ENCODE measurements around the gene SLC10A3. TPM values are rescaled to one million over a fixed set of nuclear protein-coding genes. Genes with fewer than 3 reads are reported as not detected.

The SLC10A3 gene
- total and polyA plus RNA-seq, 2 of the 13 experiments (the other 11 are each of a cell fraction or from before 2014, with no cell fraction given) = 10.1 to 11.5 TPM

DNA sequence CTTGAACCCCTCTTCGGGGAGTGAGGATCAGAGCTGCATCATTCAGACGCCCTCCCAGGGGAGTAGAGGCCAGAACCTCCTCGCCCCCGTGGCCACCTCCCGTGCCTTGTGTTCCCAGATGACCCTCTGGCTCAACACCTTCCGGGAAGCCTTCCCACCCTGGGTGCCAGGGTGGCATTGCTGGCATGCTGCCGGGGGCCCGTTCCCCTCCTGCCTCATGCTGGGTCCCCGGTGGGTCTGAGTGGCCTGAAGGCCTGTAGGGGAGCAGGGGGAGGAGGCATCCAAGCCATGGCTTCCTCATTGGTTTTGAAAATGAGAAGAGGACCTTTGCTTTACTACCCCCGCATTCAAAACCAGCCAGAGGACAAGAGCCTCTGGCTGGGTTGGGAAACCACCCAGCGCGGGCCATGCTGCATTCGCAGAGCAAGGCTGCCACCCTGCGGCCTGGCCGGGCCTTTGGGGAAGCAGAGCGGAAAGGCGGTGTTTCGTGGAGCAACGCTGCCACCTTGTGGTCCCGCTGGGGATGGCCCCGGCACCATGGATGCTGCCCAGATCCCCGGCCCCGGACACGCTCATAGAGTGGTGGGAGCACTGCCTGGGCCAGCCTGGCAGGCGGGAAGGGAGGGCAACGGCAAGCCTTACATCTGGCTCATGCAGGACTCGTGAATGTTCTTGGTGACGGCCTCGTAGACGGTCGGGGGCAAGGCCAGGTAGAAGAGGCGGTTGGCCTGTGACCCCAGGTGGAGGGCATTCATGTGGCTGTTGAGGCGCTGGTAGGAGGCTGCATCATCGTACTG, 44.3 kb upstream of the SLC10A3 start:
- Histone ChIP-seq H3K79me2 (ENCODE audit: insufficient read depth, low read length) (peaks cover 4% of the 10 kb centered on the region), H4K20me1 (ENCODE audit: insufficient read depth, low read length) (no peaks in the 10 kb centered on the region), H3K4me3 (replicated peaks in 1 of 3; ENCODE audit: insufficient read depth in 1 of 3, low read depth in 2 of 3, low read length in 3 of 3) (no peak overlapping the region), H3K27ac (ENCODE audit: extremely low read length, insufficient read depth, low read length) (no peak overlapping the region), H3K27me3 (ENCODE audit: control insufficient read depth in 1 of 2, insufficient read depth in 2 of 2, low read length in 2 of 2) (no peaks in the 10 kb centered on the region), H2AFZ (ENCODE audit: low read length) (no peak overlapping the region), H3K9me3 (ENCODE audit: low read length) (no peaks in the 10 kb centered on the region), H3K9ac (ENCODE audit: insufficient read depth, low read depth, low read length) (no peak overlapping the region), H3K36me3 (replicated peaks in 1 of 2; ENCODE audit: control insufficient read depth in 1 of 2, insufficient read depth in 2 of 2, low read length in 2 of 2) (peaks cover 4 to 13% of the 10 kb centered on the region in 2 experiments; a peak in 3 of 5 replicates), H3K4me2 (ENCODE audit: low read depth, low read length) (no peak overlapping the region), H3K4me1 (ENCODE audit: insufficient read depth, low read length) (peaks cover 28% of the 10 kb centered on the region)
- intact Hi-C loops (cut with micrococcal nuclease; ENCODE audit: unreplicated experiment) = loop anchor here (1.0 kb wide), 1 partner anchor 161 kb away; no protein-coding TSS in a partner anchor
- ATAC-seq (peak; percentile 83), DNase-seq (ENCODE audit: low spot score) (peak; percentile 56), FAIRE-seq (peak; percentile 53)
- BruUV-seq (replicated peaks) = no TSS peak
- ChIA-PET CTCF (ENCODE audit: low intra/inter-chr PET ratio, low total read pairs) (interaction anchor here (0.9 to 3.9 kb wide), 9 partner anchors 48 to 398 kb away, joined by 3 to 55 read pairs (median 4); partner anchors contain the start of genes FLNA and UBL4A), POLR2A (no interaction called here)
- in situ Hi-C loops (cut with HindIII; ENCODE audit: extremely low pct_ligation_motif_present, low pct_unique_long_range_greater_than_20kb) = loop anchor here (25.0 kb wide), 1 partner anchor 122 kb away; the partner anchor contains the start of genes DNASE1L1 and TAFAZZIN
- WGBS (ENCODE audit: low lambda C conversion rate) = 100% methylated on average over 1 of the region's 34 CpGs
- peak; percentile 23 for TF ChIP-seq TEAD3 (CRISPR knock-in tag; optimal IDR thresholded peaks at IDR 0.05; ENCODE audit: borderline replicate concordance)
- TF ChIP-seq HES4 (CRISPR knock-in tag; IDR thresholded peaks at IDR 0.05; ENCODE audit: borderline replicate concordance) = no peak
- peak; percentile 74 for TF ChIP-seq ZGPAT (CRISPR knock-in tag; IDR thresholded peaks at IDR 0.05)
- TF ChIP-seq, protein P1, sequence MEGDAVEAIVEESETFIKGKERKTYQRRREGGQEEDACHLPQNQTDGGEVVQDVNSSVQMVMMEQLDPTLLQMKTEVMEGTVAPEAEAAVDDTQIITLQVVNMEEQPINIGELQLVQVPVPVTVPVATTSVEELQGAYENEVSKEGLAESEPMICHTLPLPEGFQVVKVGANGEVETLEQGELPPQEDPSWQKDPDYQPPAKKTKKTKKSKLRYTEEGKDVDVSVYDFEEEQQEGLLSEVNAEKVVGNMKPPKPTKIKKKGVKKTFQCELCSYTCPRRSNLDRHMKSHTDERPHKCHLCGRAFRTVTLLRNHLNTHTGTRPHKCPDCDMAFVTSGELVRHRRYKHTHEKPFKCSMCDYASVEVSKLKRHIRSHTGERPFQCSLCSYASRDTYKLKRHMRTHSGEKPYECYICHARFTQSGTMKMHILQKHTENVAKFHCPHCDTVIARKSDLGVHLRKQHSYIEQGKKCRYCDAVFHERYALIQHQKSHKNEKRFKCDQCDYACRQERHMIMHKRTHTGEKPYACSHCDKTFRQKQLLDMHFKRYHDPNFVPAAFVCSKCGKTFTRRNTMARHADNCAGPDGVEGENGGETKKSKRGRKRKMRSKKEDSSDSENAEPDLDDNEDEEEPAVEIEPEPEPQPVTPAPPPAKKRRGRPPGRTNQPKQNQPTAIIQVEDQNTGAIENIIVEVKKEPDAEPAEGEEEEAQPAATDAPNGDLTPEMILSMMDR (CRISPR knock-in tag; IDR thresholded peaks at IDR 0.05) = peak; percentile 99
- TF ChIP-seq, protein P2, sequence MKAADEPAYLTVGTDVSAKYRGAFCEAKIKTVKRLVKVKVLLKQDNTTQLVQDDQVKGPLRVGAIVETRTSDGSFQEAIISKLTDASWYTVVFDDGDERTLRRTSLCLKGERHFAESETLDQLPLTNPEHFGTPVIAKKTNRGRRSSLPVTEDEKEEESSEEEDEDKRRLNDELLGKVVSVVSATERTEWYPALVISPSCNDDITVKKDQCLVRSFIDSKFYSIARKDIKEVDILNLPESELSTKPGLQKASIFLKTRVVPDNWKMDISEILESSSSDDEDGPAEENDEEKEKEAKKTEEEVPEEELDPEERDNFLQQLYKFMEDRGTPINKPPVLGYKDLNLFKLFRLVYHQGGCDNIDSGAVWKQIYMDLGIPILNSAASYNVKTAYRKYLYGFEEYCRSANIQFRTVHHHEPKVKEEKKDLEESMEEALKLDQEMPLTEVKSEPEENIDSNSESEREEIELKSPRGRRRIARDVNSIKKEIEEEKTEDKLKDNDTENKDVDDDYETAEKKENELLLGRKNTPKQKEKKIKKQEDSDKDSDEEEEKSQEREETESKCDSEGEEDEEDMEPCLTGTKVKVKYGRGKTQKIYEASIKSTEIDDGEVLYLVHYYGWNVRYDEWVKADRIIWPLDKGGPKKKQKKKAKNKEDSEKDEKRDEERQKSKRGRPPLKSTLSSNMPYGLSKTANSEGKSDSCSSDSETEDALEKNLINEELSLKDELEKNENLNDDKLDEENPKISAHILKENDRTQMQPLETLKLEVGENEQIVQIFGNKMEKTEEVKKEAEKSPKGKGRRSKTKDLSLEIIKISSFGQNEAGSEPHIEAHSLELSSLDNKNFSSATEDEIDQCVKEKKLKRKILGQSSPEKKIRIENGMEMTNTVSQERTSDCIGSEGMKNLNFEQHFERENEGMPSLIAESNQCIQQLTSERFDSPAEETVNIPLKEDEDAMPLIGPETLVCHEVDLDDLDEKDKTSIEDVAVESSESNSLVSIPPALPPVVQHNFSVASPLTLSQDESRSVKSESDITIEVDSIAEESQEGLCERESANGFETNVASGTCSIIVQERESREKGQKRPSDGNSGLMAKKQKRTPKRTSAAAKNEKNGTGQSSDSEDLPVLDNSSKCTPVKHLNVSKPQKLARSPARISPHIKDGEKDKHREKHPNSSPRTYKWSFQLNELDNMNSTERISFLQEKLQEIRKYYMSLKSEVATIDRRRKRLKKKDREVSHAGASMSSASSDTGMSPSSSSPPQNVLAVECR (CRISPR knock-in tag; IDR thresholded peaks at IDR 0.05; ENCODE audit: borderline replicate concordance) = peak; percentile 36; the same call in 1 of the 2 replicates
- TF ChIP-seq STAG1 (CRISPR knock-in tag; IDR thresholded peaks at IDR 0.05) = peak; percentile 99
- peak; percentile 39; the same call in 1 of the 2 replicates for TF ChIP-seq KDM5B (CRISPR knock-in tag; IDR thresholded peaks at IDR 0.05; ENCODE audit: borderline replicate concordance)
- peak in 1 of 2 experiments; percentile 65; a peak in 1 of 4 replicates for TF ChIP-seq KLF16 (CRISPR knock-in tag; IDR thresholded peaks at IDR 0.05)
- no peak for TF ChIP-seq PRMT3 (CRISPR knock-in tag; IDR thresholded peaks at IDR 0.05; ENCODE audit: borderline replicate concordance, low read depth)
- 0 out of 2 replicates have a peak, but pooled peaks have one; percentile 36 for TF ChIP-seq ZNF333 (CRISPR knock-in tag; IDR thresholded peaks at IDR 0.05; ENCODE audit: borderline replicate concordance)
- TF ChIP-seq FOXA3 (CRISPR knock-in tag; IDR thresholded peaks at IDR 0.05) = 0 out of 2 replicates have a peak, but pooled peaks have one; percentile 35
- no peak for TF ChIP-seq BRD4 (CRISPR knock-in tag; IDR thresholded peaks at IDR 0.05)
- TF ChIP-seq YY1 (IDR thresholded peaks at IDR 0.05; ENCODE audit: insufficient read depth, insufficient replicate concordance, low read depth, low read length) = peak; percentile 69
- peak; percentile 45; the same call in 1 of the 2 replicates for TF ChIP-seq SALL1 (CRISPR knock-in tag; IDR thresholded peaks at IDR 0.05)
- peak; percentile 27 for TF ChIP-seq HNRNPLL (IDR thresholded peaks at IDR 0.05; ENCODE audit: low read depth, low read length, poor library complexity, severe bottlenecking)

Measured in HepG2 (cell line).